Embryonic facial prominence (tissue), 1 donor: Measurements from ENCODE around the gene RAI14.

Source experiments
- DNase-seq: peaks from one replicate; pipeline ENCODE4 v3.0.0-alpha.2; 2016; ENCODE audit errors: extremely low spot score

Gene RAI14

DNA sequence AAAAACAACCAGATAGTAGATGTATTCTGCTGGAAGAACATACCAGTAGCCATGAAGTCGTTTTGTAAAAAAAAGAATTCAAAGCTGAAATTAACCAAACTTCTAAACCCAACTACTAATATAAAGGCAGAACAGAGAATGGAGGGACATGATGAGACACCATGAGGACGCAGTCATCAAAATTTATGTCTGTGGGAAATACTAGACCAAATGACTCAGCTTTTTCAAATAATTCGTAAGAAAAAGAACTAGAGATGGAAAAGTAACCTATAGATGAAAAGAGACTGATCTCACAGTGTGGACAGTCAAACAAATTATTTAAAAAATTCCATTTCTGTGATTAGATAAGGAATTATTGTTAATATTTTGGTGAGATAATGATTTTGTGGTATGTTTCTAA lies 193.1 kb downstream of the RAI14 start:
- DNase-seq: no peak

GRCh38 chr5:34854459-34855174 lies 198.5 kb downstream of the RAI14 start:
- no peak for DNase-seq

GRCh38 chr5:34857161-34857560 lies 201.0 kb downstream of the RAI14 start:
- DNase-seq: no peak

GRCh38 chr5:34857894-34858293 lies 201.8 kb downstream of the RAI14 start:
- no peak for DNase-seq

DNA sequence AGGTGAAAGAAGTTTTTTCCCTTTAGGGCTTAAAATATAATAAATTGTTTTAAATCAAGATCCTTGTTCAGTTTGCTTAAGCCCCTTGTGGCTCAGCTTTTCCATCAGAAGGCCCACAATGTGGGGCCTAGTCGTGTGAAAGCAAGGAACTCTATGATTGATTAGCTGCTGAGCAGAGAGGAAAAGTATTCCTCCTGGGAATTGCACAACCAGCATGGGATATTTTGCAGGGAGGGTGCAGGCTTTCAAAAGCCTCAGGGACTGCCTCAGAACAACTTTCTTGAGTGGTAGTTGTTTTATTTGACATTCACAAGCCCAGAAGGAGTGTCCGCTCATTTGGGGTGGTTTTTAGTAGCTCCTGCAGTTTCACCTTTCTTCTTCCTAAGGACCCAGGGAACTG lies 202.7 kb downstream of the RAI14 start:
- DNase-seq: no peak

- no peak for DNase-seq
Measured at GRCh38 chr5:34859253-34859652, 203.1 kb downstream of the RAI14 start.

- no peak for DNase-seq
Measured at GRCh38 chr5:34863946-34864345, 207.8 kb downstream of the RAI14 start.

DNA sequence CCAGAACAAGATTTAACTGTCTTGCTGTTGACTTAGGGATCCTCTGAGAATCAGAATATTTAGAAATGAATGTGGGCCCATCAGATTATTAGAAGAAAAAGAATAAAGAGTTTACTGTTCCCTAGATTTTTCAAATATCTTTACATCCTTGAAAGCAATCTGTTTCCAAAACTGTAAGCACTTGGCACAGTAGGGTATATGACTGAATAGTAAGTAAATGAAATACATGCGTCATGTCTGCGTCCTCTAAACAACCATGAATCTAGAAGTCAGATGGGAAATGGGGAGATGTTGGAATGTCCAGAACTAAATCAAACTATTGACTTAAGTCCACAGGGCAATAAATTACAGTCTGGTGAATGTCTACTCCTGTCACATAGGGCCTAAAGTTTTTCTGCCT lies 209.0 kb downstream of the RAI14 start:
- no peak for DNase-seq

- DNase-seq: no peak
Measured at GRCh38 chr5:34866989-34867471, 210.9 kb downstream of the RAI14 start.

DNA sequence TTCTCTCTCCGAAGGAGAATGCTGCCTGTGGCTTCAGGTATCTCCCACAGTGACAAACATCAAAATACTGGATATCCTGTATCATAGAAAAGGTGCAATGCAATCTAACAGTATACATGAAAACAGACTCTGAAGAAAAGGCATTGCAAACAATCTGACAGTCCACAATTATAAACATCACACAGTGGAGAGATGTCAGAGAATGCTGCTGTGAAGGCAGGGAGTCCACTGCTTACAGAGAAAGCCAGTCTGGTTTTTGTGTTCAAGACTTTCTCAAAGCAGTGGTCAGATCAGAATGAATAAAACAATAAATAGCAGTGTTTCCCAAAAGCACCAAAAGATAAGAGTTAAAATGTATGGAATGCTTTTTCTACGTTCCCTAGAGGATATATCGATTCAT lies 211.5 kb downstream of the RAI14 start:
- DNase-seq: no peak

- DNase-seq: no peak
Measured at GRCh38 chr5:34868791-34869190, 212.7 kb downstream of the RAI14 start.

GRCh38 chr5:34869256-34869655 lies 213.1 kb downstream of the RAI14 start:
- DNase-seq: no peak

DNA sequence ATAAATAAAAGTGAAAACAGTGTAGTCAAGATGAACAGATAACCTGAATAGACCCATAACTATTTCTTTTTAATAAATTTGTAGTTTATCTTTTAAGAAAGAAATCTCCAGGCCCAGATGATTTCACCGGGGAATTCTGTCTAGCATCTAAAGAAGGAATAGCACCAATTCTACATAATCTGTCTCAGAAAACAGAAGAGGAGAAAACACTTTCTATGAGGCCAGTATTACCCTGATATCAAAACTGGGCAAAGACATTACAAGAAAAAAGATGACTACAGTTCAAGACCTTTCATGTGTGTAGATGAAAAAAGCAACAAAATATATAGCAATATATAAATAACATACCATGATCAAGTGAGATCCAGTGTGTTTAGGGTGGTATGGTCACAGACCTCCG lies 214.3 kb downstream of the RAI14 start:
- no peak for DNase-seq

DNA sequence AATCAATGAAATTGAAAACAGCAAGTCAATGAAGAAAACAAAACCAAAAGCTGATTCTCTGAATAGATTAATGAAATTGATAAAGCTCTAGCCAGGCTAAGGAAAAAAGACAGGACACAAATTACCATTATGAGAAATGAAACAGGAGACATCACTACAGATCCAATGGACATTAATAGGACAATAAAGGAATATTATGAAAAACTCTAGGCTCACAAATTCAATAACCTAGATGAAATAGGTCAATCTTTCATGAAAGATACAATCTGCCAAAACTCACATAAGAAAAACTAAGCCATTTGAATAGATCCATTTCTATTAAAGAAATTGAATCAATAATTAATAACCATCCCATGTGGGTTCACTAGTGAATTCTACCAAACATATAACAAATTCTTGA lies 220.1 kb downstream of the RAI14 start:
- no peak for DNase-seq

- DNase-seq: no peak
Measured at GRCh38 chr5:34881246-34881645, 225.1 kb downstream of the RAI14 start.
